ENCODE results near the gene VRK1. TPM values are rescaled to one million over a fixed set of nuclear protein-coding genes. Genes with fewer than 3 reads are reported as not detected.

The VRK1 gene
- total RNA-seq, 1 experiment from 2014 or later, result 69.8 TPM

DNA sequence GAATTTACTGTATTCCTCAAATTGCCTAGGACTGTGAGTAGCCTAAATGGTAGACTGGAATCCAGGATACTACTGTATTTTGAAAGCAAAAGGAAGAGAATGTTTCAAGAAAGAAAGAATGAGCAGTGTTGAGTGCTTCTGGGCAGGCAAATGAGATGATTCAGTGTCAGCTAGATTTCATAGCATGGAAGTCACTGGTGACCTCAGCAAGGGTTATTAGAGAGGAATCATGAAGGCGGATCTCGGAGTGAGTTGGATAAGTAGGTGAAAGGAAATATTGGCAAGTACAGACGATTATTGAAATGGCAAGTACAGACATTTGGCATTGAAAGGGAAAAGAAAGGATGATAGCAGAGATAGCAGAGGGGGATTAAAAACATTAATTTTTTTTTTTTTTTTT is 27.1 kb downstream of the VRK1 start:
- Histone ChIP-seq H3K4me3 (ENCODE audit: insufficient read depth, low read depth, low read length) (no peak overlapping the region), H3K27me3 (ENCODE audit: control insufficient read depth, insufficient read depth, low read length) (no peaks in the 10 kb centered on the region), H3K36me3 (replicated peaks; ENCODE audit: control insufficient read depth, insufficient read depth, low read length) (no peaks in the 10 kb centered on the region)
- DNase-seq, result no peak

DNA sequence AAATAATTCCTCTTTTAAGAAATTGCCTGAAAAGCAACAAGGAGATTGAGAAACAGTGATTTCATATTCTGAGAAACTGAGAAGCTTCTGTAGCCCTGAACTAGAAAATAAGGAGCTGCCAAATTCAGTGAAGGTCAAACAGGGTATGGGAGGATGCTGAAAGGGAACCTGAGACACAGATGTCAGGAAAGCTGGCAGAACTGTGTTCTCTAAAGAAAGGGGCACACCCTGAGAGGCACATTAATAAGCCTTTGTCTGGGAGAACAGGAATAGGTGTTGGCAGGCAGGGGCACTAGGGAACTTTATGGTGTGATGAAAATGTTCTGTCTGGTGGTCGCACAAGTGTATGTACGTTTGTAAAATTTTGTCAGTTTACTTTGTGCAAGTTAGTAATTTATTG is 29.6 kb downstream of the VRK1 start:
- DNase-seq, result no peak
- Histone ChIP-seq H3K27me3 (ENCODE audit: control insufficient read depth, insufficient read depth, low read length) (no peaks in the 10 kb centered on the region), H3K36me3 (replicated peaks; ENCODE audit: control insufficient read depth, insufficient read depth, low read length) (no peaks in the 10 kb centered on the region), H3K4me3 (ENCODE audit: insufficient read depth, low read depth, low read length) (no peak overlapping the region)

DNA sequence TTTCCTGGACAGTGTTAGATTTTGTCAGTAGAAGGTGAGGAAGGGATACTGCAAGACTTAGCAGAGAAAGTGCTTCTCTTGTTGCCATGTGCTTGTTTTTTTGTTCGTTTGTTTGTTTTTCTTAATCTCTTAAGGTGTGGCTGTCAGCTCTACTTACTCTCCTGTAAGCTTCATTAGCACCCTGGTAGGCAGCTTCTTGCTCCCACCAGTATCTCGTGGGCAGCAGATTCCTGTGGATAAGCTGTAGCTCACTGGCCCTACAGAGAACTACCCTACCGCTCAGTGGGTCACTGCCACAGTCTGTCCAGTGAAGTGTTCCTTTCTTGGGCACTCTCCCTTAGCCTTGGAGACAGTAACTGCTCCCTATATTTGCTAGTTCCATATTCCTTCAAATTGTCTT is 30.1 kb downstream of the VRK1 start:
- no peaks in the 10 kb centered on the region for H3K27me3 ChIP-seq (ENCODE audit: control insufficient read depth, insufficient read depth, low read length)
- H3K36me3 ChIP-seq (replicated peaks; ENCODE audit: control insufficient read depth, insufficient read depth, low read length), result no peaks in the 10 kb centered on the region
- H3K4me3 ChIP-seq (ENCODE audit: insufficient read depth, low read depth, low read length), result no peak overlapping the region
- no peak for DNase-seq

DNA sequence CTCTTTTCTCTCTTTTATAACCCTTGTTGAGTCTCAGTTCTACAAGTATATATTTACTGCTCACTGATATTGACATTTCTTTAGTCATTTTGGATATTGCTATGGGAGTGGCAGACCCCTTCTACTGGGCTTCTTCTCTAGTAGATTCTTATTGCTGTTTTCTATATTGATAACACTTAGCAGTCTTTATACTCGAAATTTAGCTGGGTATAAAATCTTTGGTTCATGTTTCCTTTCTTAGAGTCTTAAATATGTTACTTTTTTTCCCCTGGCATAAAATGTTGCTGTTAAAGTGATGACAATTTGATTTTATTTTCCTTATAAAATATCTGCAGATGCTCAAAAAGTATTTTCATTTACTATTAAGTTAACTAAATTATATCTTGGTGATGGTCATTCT is 32.6 kb downstream of the VRK1 start:
- no peak for DNase-seq
- Histone ChIP-seq H3K36me3 (replicated peaks; ENCODE audit: control insufficient read depth, insufficient read depth, low read length) (no peaks in the 10 kb centered on the region), H3K27me3 (ENCODE audit: control insufficient read depth, insufficient read depth, low read length) (no peaks in the 10 kb centered on the region), H3K4me3 (ENCODE audit: insufficient read depth, low read depth, low read length) (no peak overlapping the region)

DNA sequence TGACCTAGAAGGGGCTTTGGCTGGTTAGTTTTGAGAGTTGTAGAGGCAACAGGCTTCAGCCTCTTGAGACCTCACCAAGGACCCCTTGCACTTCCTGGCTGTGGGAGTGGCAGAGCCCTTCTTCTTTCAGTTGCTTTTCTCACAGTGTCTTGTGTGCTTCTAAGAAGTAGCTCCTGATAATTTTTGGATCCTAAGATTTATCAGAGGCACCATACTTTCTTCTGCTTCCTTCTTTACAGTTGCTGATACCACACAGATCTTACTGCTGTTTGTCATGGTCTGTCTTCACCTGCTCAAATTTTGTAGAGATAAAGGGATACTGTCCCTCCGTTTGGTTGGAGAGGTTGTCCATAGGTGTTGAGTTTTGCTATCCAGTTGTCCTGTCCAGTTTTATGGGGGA is 33.8 kb downstream of the VRK1 start:
- H3K4me3 ChIP-seq (ENCODE audit: insufficient read depth, low read depth, low read length), result no peak overlapping the region
- DNase-seq, result no peak
- H3K27me3 ChIP-seq (ENCODE audit: control insufficient read depth, insufficient read depth, low read length), result no peaks in the 10 kb centered on the region
- no peaks in the 10 kb centered on the region for H3K36me3 ChIP-seq (replicated peaks; ENCODE audit: control insufficient read depth, insufficient read depth, low read length)

DNA sequence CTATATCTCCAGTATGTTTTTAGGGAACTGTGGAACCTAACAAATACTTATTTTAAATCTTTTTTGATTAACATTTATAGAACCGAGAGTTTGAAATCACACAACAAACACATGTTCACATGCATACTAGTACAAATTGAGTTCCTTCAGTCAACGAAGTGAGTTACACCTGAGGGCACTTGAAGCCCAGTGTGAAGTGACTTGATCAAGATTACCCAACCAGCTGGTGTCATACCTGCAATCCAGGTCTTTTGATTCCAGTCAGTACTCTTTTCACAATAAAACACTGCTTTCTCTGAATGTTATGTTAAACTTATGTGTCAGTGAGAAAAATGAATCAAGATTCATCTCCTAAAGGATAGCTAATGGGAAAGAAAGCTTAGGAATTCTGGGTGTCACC is 35.2 kb downstream of the VRK1 start:
- Histone ChIP-seq H3K36me3 (replicated peaks; ENCODE audit: control insufficient read depth, insufficient read depth, low read length) (no peaks in the 10 kb centered on the region), H3K27me3 (ENCODE audit: control insufficient read depth, insufficient read depth, low read length) (no peaks in the 10 kb centered on the region)
- no peak for DNase-seq

DNA sequence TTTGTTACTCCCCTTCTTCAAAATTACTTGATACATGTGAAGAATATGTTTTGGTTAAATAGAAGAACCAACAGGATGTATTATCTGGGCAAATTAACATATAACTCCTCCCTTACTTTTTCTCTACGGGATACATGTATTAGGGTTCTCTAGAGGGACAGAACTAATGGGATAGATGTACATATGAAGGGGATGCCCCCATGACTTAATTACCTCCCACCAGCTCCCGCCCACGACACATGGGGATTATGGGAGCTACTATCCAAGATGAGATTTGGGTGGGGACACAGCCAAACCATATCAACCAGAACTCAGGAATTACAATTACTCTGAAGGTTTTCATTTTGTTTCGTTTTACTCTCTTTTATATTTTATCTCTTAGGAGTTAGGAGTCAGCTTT is 41.3 kb downstream of the VRK1 start:
- Histone ChIP-seq H3K36me3 (replicated peaks; ENCODE audit: control insufficient read depth, insufficient read depth, low read length) (no peaks in the 10 kb centered on the region; the same call in 1 of the 2 replicates), H3K27me3 (ENCODE audit: control insufficient read depth, insufficient read depth, low read length) (no peaks in the 10 kb centered on the region), H3K4me3 (ENCODE audit: insufficient read depth, low read depth, low read length) (no peak overlapping the region)
- DNase-seq, result no peak

More for the DNA sequence above, 35.2 kb downstream of the VRK1 start:
- H3K4me3 ChIP-seq (ENCODE audit: insufficient read depth, low read depth, low read length), result no peak overlapping the region

DNA sequence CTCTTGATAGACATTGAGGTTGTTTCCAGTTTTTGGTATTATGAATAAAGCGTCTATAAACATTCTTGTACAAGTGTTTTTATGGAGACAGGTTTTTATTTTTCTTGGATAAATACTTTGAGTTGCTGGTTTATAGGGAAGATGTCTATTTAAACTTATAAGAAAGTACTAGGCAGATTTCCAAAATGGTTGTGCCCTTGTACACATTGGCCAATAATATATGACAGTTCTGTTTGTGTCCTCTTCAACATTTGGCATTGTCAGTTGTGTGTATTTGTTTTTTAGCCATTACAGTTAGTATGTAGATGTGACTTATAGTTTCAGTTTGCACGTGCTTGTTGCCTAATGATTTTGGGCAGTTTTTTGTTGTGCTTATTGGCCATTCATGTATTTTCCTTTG is 42.1 kb downstream of the VRK1 start:
- Histone ChIP-seq H3K4me3 (ENCODE audit: insufficient read depth, low read depth, low read length) (no peak overlapping the region), H3K27me3 (ENCODE audit: control insufficient read depth, insufficient read depth, low read length) (no peaks in the 10 kb centered on the region), H3K36me3 (replicated peaks; ENCODE audit: control insufficient read depth, insufficient read depth, low read length) (no peaks in the 10 kb centered on the region; the same call in 1 of the 2 replicates)
- DNase-seq, result no peak

DNA sequence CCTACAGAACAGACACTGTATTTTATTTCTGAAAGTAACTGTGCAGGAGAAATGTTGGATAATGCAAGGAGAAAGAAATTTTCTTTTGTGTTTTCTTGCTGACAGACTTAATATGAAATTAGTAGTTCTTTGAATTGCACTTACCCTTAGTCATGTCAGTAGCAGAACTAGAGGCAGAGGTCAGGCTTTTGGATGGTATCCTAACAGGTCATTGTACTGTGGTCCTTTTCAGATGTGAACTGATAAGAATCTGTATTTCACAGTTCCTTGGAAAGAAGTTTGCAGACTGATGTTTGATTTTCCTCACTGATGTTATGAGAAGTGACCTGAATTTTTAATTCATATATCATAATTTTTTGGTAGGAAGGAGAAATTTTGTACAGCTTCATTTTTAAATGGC is 46.0 kb downstream of the VRK1 start:
- H3K36me3 ChIP-seq (replicated peaks; ENCODE audit: control insufficient read depth, insufficient read depth, low read length), result peaks cover 4% of the 10 kb centered on the region
- DNase-seq, result no peak
- H3K4me3 ChIP-seq (ENCODE audit: insufficient read depth, low read depth, low read length), result no peak overlapping the region
- no peaks in the 10 kb centered on the region for H3K27me3 ChIP-seq (ENCODE audit: control insufficient read depth, insufficient read depth, low read length)

DNA sequence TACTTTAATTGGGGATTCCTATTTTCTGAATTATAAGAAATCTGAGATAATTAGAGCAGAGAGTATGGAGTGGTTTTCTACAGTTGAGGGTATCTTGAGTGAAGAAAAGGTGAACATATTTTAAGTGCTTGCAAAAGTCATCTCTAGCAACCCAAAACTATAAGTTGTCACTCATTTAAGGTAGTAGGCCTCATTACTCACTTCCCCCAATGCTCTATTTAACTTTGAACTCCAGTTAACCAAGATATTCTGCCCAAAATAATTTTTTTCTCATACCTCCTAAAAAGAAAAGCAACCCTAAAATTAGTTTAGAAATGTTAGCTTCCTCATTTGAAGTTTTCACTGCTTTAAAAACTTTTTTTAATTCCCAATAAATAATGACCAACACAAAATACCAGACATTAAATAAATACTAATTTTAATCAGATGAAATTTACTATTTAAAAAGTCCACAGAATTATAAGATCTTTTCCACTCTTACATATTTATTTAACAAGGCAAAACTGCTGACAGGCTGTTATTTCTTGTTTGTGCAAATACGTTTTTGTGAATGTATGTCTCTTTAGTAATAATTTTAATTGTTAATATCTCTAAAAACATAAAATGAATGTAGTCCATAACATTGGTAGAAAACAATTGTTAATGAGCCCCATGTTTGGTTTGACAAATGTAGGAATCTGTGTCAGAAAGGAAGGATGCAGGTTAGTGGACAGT is 47.8 kb downstream of the VRK1 start:
- H3K27me3 ChIP-seq (ENCODE audit: control insufficient read depth, insufficient read depth, low read length), result no peaks in the 10 kb centered on the region
- DNase-seq, result no peak
- peaks cover 6% of the 10 kb centered on the region for H3K36me3 ChIP-seq (replicated peaks; ENCODE audit: control insufficient read depth, insufficient read depth, low read length)
- H3K4me3 ChIP-seq (ENCODE audit: insufficient read depth, low read depth, low read length), result no peak overlapping the region

DNA sequence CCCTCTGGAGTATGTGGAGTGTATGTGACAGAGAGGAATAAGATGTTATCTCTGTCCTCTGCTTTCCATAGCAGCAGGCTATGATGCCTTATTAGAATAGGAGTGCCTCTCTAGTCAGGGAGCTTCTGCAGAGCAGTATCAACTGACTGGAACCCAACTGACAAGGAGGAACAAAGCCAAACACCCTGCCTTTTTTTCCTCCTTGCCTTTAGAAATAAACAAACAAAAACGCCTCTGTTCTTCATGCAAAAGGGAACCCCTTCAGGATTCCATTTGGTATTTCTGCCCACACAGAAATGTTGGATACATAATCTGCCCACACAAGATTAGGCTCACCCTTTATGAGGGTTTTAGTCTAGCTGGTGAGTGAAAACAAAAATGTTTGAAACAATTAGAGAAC is 50.3 kb downstream of the VRK1 start:
- DNase-seq, result no peak
- H3K4me3 ChIP-seq (ENCODE audit: insufficient read depth, low read depth, low read length), result no peak overlapping the region
- H3K36me3 ChIP-seq (replicated peaks; ENCODE audit: control insufficient read depth, insufficient read depth, low read length), result peaks cover 6% of the 10 kb centered on the region
- H3K27me3 ChIP-seq (ENCODE audit: control insufficient read depth, insufficient read depth, low read length), result no peaks in the 10 kb centered on the region

DNA sequence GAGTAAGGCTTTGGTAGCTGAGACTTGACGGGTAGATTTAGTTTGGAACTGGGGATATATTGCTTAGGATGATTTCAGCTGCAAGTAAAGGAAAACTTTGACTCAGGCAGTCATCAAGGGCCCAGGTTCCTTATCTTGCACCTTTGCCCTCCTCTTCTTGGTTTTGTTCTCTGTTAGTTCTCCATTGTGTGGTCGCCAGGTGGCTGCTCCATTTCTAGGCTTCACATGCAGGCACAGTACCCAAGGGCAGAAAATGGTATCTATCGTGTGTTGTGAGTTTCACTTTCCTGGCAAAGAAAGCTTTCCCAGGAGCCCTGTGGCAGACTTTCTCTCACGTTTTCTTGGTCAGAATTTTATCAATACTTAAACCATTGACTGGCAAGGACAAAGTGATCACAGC is 50.8 kb downstream of the VRK1 start:
- Histone ChIP-seq H3K36me3 (replicated peaks; ENCODE audit: control insufficient read depth, insufficient read depth, low read length) (peaks cover 6% of the 10 kb centered on the region), H3K4me3 (ENCODE audit: insufficient read depth, low read depth, low read length) (no peak overlapping the region), H3K27me3 (ENCODE audit: control insufficient read depth, insufficient read depth, low read length) (no peaks in the 10 kb centered on the region)
- DNase-seq, result no peak

DNA sequence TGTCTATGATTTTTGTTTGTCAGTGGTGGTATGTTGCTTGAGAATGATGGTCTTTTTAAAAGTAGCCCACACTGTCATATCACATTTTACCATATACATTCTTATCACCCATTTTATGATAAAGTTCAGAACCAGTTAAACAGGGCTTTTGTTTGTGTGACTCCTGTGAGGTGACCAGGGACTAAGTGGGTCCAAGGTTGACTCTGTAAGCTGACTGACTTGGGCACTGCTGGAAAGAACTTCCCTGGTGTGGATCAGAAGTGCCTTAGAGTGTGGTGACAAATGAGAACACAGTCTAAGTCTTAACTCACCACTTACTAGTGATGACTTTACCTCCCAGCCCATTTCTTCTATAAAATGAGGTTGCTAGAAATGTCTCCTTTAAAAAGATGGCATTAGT is 52.6 kb downstream of the VRK1 start:
- H3K36me3 ChIP-seq (replicated peaks; ENCODE audit: control insufficient read depth, insufficient read depth, low read length), result peaks cover 6% of the 10 kb centered on the region
- no peaks in the 10 kb centered on the region for H3K27me3 ChIP-seq (ENCODE audit: control insufficient read depth, insufficient read depth, low read length)
- H3K4me3 ChIP-seq (ENCODE audit: insufficient read depth, low read depth, low read length), result no peak overlapping the region
- DNase-seq, result no peak

DNA sequence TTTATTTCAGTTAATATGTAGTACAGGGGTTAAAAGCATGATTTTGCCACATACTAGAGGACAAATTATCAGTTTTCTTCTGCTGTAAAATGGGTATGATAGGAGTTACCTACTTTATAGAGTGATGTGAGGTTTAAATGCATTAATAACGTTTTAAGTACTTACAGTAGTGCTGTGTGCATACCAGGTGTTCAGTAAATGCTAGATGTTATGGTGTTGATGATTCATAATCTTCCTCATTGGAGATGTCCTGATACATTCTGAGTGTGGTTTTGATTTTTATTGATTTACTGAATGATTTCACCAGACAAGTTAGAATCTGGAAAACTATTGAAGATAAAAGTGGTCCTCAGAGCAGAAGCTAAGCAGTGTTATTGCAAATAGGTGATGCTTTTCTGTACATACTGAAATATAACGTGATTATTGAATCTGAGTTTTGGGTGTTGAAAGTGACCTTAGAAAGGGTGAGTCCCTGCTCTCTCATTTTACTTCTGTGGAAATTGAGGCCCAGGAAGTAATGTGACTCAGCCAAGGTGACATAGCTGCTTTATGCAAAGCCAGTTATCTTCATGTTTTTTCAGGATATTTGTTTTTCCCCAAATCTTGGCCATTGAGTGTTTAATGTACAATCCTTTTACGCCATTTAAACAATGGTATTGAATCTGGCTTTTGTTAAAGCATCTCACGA is 54.7 kb downstream of the VRK1 start:
- H3K36me3 ChIP-seq (replicated peaks; ENCODE audit: control insufficient read depth, insufficient read depth, low read length), result peaks cover 6% of the 10 kb centered on the region
- H3K27me3 ChIP-seq (ENCODE audit: control insufficient read depth, insufficient read depth, low read length), result no peaks in the 10 kb centered on the region
- no peak for DNase-seq
- H3K4me3 ChIP-seq (ENCODE audit: insufficient read depth, low read depth, low read length), result no peak overlapping the region

DNA sequence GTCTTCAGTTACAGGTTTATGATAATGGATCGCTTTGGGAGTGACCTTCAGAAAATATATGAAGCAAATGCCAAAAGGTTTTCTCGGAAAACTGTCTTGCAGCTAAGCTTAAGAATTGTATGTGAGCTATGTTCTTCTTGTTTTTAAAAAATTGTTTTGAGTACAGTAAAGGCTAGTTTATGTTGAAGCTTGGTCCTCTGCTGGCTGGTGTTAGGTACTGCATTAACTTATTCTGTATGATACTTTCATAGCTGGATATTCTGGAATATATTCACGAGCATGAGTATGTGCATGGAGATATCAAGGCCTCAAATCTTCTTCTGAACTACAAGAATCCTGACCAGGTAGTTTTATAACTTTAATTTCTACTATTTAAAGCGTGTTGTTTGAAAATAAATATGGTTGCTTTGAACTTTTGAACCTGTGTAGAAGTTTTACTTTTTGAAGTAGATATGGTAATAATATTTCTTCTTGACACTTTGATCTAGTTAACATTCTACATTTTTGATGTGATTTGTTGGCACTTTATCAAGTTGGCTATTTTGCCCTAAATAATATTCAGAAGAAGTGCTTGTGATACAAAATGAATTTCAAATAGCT is 55.7 kb downstream of the VRK1 start:
- Histone ChIP-seq H3K36me3 (replicated peaks; ENCODE audit: control insufficient read depth, insufficient read depth, low read length) (peaks cover 3% of the 10 kb centered on the region), H3K27me3 (ENCODE audit: control insufficient read depth, insufficient read depth, low read length) (no peaks in the 10 kb centered on the region), H3K4me3 (ENCODE audit: insufficient read depth, low read depth, low read length) (no peak overlapping the region)
- DNase-seq, result no peak
